ENCODE data around the gene TTC9B.

Gene TTC9B

GRCh38 chr19:40216013-40216776 is 2.0 kb downstream of the TTC9B start:
- Histone ChIP-seq H3K9ac (ENCODE audit: low read depth in 1 of 2, low read length in 2 of 2) (no peak overlapping the region), H3K9me3 (ENCODE audit: control insufficient read depth in 2 of 2, low read length in 2 of 2) (no peaks in the 10 kb centered on the region), H3K27me3 (ENCODE audit: control insufficient read depth in 2 of 2, insufficient read depth in 2 of 2, low read length in 2 of 2) (peaks cover 19 to 26% of the 10 kb centered on the region in 2 donors)

GRCh38 chr19:40214936-40215335 is 3.2 kb downstream of the TTC9B start:
- H3K27ac ChIP-seq (ENCODE audit: low read depth in 2 of 2, low read length in 2 of 2) = no peak overlapping the region
- H3K4me3 ChIP-seq (ENCODE audit: low read length in 2 of 2) = no peak overlapping the region
- H3K27me3 ChIP-seq (ENCODE audit: control insufficient read depth in 2 of 2, insufficient read depth in 2 of 2, low read length in 2 of 2) = peaks cover 17 to 26% of the 10 kb centered on the region in 2 donors
- peaks cover 0 to 2% of the 10 kb centered on the region in 2 donors for H3K4me1 ChIP-seq (ENCODE audit: control insufficient read depth in 2 of 2, insufficient read depth in 2 of 2, low read length in 2 of 2)
- no peaks in the 10 kb centered on the region for H3K9me3 ChIP-seq (ENCODE audit: control insufficient read depth in 2 of 2, low read length in 2 of 2)
- H3K9ac ChIP-seq (ENCODE audit: low read depth in 1 of 2, low read length in 2 of 2) = no peak overlapping the region
- peaks cover 0 to 3% of the 10 kb centered on the region in 2 donors for H3K36me3 ChIP-seq (ENCODE audit: control insufficient read depth in 2 of 2, insufficient read depth in 2 of 2, low read length in 2 of 2)

More at GRCh38 chr19:40216013-40216776, 2.0 kb downstream of the TTC9B start:
- Histone ChIP-seq H3K36me3 (ENCODE audit: control insufficient read depth in 2 of 2, insufficient read depth in 2 of 2, low read length in 2 of 2) (no peaks in the 10 kb centered on the region), H3K4me3 (ENCODE audit: low read length in 2 of 2) (no peak overlapping the region), H3K27ac (ENCODE audit: low read depth in 2 of 2, low read length in 2 of 2) (no peak overlapping the region), H3K4me1 (ENCODE audit: control insufficient read depth in 2 of 2, insufficient read depth in 2 of 2, low read length in 2 of 2) (peaks cover 0 to 2% of the 10 kb centered on the region in 2 donors)

DNA sequence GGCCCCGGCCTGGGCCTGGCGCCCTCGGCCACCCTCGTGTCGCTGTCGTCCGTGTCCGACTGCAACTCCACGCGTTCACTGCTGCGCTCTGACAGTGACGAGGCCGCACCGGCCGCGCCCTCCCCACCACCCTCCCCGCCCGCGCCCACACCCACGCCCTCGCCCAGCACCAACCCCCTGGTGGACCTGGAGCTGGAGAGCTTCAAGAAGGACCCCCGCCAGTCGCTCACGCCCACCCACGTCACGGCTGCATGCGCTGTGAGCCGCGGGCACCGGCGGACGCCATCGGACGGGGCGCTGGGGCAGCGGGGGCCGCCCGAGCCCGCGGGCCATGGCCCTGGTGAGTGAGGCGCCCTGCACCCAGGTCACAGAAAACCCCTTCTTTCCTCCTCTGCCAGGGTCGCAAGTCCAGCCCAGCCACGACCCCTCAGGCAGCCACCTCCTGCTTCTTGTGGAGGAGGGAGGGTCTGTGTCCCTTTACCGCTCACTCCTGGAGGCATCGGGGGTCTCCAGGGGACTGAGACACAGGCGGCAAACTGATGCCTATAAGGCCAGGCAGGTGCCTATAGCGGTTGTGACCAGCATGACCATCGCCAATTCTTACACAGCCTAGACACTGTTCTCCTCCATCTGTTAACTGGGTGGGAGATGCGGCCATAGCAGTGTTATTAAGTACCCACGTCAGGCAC is 4.2 kb downstream of the TTC9B start:
- H3K4me1 ChIP-seq (ENCODE audit: control insufficient read depth in 2 of 2, insufficient read depth in 2 of 2, low read length in 2 of 2) = peaks cover 0 to 2% of the 10 kb centered on the region in 2 donors
- H3K27ac ChIP-seq (ENCODE audit: low read depth in 2 of 2, low read length in 2 of 2) = no peak overlapping the region
- H3K9me3 ChIP-seq (ENCODE audit: control insufficient read depth in 2 of 2, low read length in 2 of 2) = no peaks in the 10 kb centered on the region
- peaks cover 0 to 3% of the 10 kb centered on the region in 2 donors for H3K36me3 ChIP-seq (ENCODE audit: control insufficient read depth in 2 of 2, insufficient read depth in 2 of 2, low read length in 2 of 2)
- H3K4me3 ChIP-seq (ENCODE audit: low read length in 2 of 2) = no peak overlapping the region
- peaks cover 17 to 20% of the 10 kb centered on the region in 2 donors for H3K27me3 ChIP-seq (ENCODE audit: control insufficient read depth in 2 of 2, insufficient read depth in 2 of 2, low read length in 2 of 2)
- H3K9ac ChIP-seq (ENCODE audit: low read depth in 1 of 2, low read length in 2 of 2) = no peak overlapping the region

DNA sequence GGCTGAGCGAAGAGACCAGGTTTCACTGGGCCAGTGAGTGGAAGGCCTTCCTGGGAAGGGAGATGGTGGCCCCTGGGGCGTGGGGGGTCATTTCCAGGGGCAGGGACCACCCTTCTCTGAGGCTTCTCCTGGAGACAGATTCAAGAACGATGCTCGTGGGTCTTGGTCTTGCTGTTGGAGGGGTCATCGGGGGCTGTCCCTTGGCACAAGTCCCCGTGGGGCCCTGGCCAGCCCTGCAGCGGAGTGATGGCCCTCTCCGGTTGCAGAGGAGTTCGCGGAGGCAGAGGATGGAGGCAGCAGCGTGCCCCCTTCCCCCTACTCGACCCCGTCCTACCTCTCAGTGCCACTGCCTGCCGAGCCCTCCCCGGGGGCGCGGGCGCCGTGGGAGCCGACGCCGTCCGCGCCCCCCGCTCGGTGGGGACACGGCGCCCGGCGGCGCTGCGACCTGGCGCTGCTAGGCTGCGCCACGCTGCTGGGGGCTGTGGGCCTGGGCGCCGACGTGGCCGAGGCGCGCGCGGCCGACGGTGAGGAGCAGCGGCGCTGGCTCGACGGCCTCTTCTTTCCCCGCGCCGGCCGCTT is 4.8 kb downstream of the TTC9B start:
- no peak overlapping the region for H3K27ac ChIP-seq (ENCODE audit: low read depth in 2 of 2, low read length in 2 of 2)
- peaks cover 0 to 2% of the 10 kb centered on the region in 2 donors for H3K4me1 ChIP-seq (ENCODE audit: control insufficient read depth in 2 of 2, insufficient read depth in 2 of 2, low read length in 2 of 2)
- no peak overlapping the region for H3K4me3 ChIP-seq (ENCODE audit: low read length in 2 of 2)
- H3K27me3 ChIP-seq (ENCODE audit: control insufficient read depth in 2 of 2, insufficient read depth in 2 of 2, low read length in 2 of 2) = peaks cover 14 to 15% of the 10 kb centered on the region in 2 donors
- no peak overlapping the region for H3K9ac ChIP-seq (ENCODE audit: low read depth in 1 of 2, low read length in 2 of 2)
- H3K36me3 ChIP-seq (ENCODE audit: control insufficient read depth in 2 of 2, insufficient read depth in 2 of 2, low read length in 2 of 2) = peaks cover 0 to 3% of the 10 kb centered on the region in 2 donors
- no peaks in the 10 kb centered on the region for H3K9me3 ChIP-seq (ENCODE audit: control insufficient read depth in 2 of 2, low read length in 2 of 2)

DNA sequence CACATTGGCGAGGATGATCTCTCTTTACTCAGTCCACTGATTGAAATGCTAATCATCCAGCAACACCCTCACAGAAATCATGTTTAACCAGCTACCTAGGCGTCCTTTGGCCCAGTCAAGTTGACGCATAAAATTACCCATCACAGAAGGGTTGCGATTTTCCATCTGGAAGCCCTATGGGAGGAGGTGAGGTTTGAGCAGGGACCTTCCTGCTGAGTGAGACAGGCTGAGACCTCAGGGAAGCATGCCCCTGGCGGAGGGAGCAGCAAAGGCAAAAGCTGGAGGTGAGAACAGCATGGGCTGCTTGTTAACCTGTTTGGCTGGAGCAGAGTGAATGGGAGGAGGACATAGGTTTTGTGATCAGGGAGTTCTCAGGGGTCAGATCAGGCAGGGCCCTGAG is 7.3 kb downstream of the TTC9B start:
- H3K9ac ChIP-seq (ENCODE audit: low read depth in 1 of 2, low read length in 2 of 2) = no peak overlapping the region
- H3K9me3 ChIP-seq (ENCODE audit: control insufficient read depth in 2 of 2, low read length in 2 of 2) = no peaks in the 10 kb centered on the region
- H3K4me1 ChIP-seq (ENCODE audit: control insufficient read depth in 2 of 2, insufficient read depth in 2 of 2, low read length in 2 of 2) = no peaks in the 10 kb centered on the region
- no peak overlapping the region for H3K27ac ChIP-seq (ENCODE audit: low read depth in 2 of 2, low read length in 2 of 2)
- peaks cover 0 to 3% of the 10 kb centered on the region in 2 donors for H3K36me3 ChIP-seq (ENCODE audit: control insufficient read depth in 2 of 2, insufficient read depth in 2 of 2, low read length in 2 of 2)
- peaks cover 0 to 1% of the 10 kb centered on the region in 2 donors for H3K27me3 ChIP-seq (ENCODE audit: control insufficient read depth in 2 of 2, insufficient read depth in 2 of 2, low read length in 2 of 2)
- H3K4me3 ChIP-seq (ENCODE audit: low read length in 2 of 2) = no peak overlapping the region

DNA sequence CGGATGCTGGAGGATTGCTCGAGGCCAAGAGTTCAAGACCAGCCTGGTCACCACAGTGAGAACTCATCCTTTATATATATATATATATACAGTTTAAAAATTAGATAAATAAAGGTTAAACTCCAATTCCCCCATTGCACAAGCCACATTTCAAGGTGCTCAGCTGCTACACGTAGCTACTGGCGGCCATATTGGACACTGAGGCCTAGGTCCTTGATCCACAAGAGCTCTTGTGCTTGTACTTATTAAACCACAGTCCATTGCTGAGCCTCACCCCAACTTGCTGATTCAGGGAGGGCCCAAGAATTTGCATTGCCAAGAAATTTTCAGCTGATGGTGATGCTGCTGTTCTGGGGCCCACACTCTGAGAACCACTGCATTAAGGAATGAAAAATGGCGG is 9.6 kb downstream of the TTC9B start:
- no peaks in the 10 kb centered on the region for H3K4me1 ChIP-seq (ENCODE audit: control insufficient read depth in 2 of 2, insufficient read depth in 2 of 2, low read length in 2 of 2)
- no peaks in the 10 kb centered on the region for H3K27me3 ChIP-seq (ENCODE audit: control insufficient read depth in 2 of 2, insufficient read depth in 2 of 2, low read length in 2 of 2)
- H3K36me3 ChIP-seq (ENCODE audit: control insufficient read depth in 2 of 2, insufficient read depth in 2 of 2, low read length in 2 of 2) = peaks cover 0 to 6% of the 10 kb centered on the region in 2 donors
- no peaks in the 10 kb centered on the region for H3K9me3 ChIP-seq (ENCODE audit: control insufficient read depth in 2 of 2, low read length in 2 of 2)
- H3K27ac ChIP-seq (ENCODE audit: low read depth in 2 of 2, low read length in 2 of 2) = no peak overlapping the region
- H3K4me3 ChIP-seq (ENCODE audit: low read length in 2 of 2) = no peak overlapping the region
- H3K9ac ChIP-seq (ENCODE audit: low read depth in 1 of 2, low read length in 2 of 2) = no peak overlapping the region

DNA sequence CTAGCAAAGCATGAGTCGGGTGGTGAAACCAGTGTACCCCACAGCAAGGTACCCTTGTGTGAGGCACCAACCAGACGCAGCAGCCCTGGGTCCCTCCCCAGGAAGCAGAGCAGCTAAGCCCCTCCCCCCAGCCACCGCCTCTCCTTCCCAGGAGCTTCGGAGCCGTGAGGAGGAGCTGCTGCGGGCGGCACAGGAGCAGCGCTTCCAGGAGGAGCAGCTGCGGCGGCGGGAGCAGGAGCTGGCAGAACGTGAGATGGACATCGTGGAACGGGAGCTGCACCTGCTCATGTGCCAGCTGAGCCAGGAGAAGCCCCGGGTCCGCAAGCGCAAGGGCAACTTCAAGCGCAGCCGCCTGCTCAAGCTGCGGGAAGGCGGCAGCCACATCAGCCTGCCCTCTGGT is 12.4 kb downstream of the TTC9B start:
- H3K27me3 ChIP-seq (ENCODE audit: control insufficient read depth in 2 of 2, insufficient read depth in 2 of 2, low read length in 2 of 2) = no peaks in the 10 kb centered on the region
- no peak overlapping the region for H3K9ac ChIP-seq (ENCODE audit: low read depth in 1 of 2, low read length in 2 of 2)
- no peak overlapping the region for H3K27ac ChIP-seq (ENCODE audit: low read depth in 2 of 2, low read length in 2 of 2)
- no peaks in the 10 kb centered on the region for H3K4me1 ChIP-seq (ENCODE audit: control insufficient read depth in 2 of 2, insufficient read depth in 2 of 2, low read length in 2 of 2)
- H3K36me3 ChIP-seq (ENCODE audit: control insufficient read depth in 2 of 2, insufficient read depth in 2 of 2, low read length in 2 of 2) = peaks cover 0 to 7% of the 10 kb centered on the region in 2 donors
- no peak overlapping the region for H3K4me3 ChIP-seq (ENCODE audit: low read length in 2 of 2)
- H3K9me3 ChIP-seq (ENCODE audit: control insufficient read depth in 2 of 2, low read length in 2 of 2) = no peaks in the 10 kb centered on the region

DNA sequence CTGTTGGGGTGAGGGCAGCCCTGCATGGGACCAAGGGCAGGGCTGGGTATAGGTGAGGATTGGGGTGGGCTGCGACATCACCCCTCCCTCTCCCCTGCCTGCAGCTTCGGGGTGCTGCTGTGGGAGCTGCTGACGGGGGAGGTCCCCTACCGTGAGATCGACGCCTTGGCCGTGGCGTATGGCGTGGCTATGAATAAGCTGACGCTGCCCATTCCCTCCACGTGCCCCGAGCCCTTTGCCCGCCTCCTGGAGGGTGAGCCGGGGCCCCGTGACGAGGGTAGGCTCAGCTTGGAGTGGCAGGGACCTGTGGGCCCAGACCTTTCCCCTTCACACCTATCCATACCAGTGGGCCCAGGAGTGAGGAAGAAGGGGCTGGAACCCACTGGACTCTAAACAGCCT is 13.8 kb downstream of the TTC9B start:
- no peaks in the 10 kb centered on the region for H3K27me3 ChIP-seq (ENCODE audit: control insufficient read depth in 2 of 2, insufficient read depth in 2 of 2, low read length in 2 of 2)
- H3K4me3 ChIP-seq (ENCODE audit: low read length in 2 of 2) = no peak overlapping the region
- H3K27ac ChIP-seq (ENCODE audit: low read depth in 2 of 2, low read length in 2 of 2) = no peak overlapping the region
- H3K9ac ChIP-seq (ENCODE audit: low read depth in 1 of 2, low read length in 2 of 2) = no peak overlapping the region
- no peaks in the 10 kb centered on the region for H3K9me3 ChIP-seq (ENCODE audit: control insufficient read depth in 2 of 2, low read length in 2 of 2)
- H3K36me3 ChIP-seq (ENCODE audit: control insufficient read depth in 2 of 2, insufficient read depth in 2 of 2, low read length in 2 of 2) = peaks cover 0 to 7% of the 10 kb centered on the region in 2 donors
- no peaks in the 10 kb centered on the region for H3K4me1 ChIP-seq (ENCODE audit: control insufficient read depth in 2 of 2, insufficient read depth in 2 of 2, low read length in 2 of 2)

DNA sequence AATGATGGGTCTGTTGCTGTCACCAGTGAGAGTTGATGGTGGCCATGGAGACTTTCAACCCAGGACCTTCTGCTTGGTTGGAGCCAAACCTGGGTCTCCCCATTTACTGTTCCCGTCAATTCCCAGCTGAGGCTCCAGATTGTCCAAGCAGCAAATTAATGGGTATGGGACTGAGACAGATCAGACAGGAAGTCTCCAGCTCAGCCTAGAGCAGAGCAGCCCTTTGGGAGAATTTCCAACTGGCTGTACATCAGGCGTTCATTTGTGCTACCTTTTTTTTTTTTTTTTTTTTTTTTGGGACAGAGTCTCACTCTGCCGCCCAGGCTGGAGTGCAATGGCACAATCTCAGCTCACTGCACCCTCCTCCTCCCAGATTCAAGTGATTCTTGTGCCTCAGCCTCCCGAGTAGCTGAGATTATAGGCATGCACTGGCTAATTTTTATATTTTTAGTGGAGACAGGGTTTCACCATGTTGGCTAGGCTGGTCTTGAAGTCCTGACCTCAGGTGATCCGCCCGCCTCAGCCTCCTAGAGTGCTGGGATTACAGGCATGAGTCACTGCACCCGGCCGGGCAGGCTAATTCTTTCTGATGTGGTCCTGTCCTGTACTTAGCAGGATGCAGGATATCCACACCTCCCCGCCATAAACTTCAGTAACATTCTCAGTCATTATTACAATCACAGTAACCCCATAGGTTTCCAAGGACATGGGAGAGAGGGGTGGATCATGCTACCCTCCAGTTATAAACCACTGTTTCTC is 17.7 kb downstream of the TTC9B start:
- no peak overlapping the region for H3K4me3 ChIP-seq (ENCODE audit: low read length in 2 of 2)
- no peaks in the 10 kb centered on the region for H3K4me1 ChIP-seq (ENCODE audit: control insufficient read depth in 2 of 2, insufficient read depth in 2 of 2, low read length in 2 of 2)
- H3K9ac ChIP-seq (ENCODE audit: low read depth in 1 of 2, low read length in 2 of 2) = no peak overlapping the region
- peaks cover 0 to 7% of the 10 kb centered on the region in 2 donors for H3K36me3 ChIP-seq (ENCODE audit: control insufficient read depth in 2 of 2, insufficient read depth in 2 of 2, low read length in 2 of 2)
- H3K9me3 ChIP-seq (ENCODE audit: control insufficient read depth in 2 of 2, low read length in 2 of 2) = no peaks in the 10 kb centered on the region
- H3K27ac ChIP-seq (ENCODE audit: low read depth in 2 of 2, low read length in 2 of 2) = no peak overlapping the region
- no peaks in the 10 kb centered on the region for H3K27me3 ChIP-seq (ENCODE audit: control insufficient read depth in 2 of 2, insufficient read depth in 2 of 2, low read length in 2 of 2)

Data from mucosa of rectum (tissue), 2 donors.